Colon (tissue), 2 donors: Measurements from ENCODE around the gene SC5D.

ENCODE experiments used
- FAIRE-seq: peaks from 2 replicates; lab custom pipeline; 2012; peaks lifted over from hg19 to GRCh38; lab: Jason Lieb, UNC
- donor health status: control.
- donor health status: control.

SC5D gene, protein sequence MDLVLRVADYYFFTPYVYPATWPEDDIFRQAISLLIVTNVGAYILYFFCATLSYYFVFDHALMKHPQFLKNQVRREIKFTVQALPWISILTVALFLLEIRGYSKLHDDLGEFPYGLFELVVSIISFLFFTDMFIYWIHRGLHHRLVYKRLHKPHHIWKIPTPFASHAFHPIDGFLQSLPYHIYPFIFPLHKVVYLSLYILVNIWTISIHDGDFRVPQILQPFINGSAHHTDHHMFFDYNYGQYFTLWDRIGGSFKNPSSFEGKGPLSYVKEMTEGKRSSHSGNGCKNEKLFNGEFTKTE

DNA sequence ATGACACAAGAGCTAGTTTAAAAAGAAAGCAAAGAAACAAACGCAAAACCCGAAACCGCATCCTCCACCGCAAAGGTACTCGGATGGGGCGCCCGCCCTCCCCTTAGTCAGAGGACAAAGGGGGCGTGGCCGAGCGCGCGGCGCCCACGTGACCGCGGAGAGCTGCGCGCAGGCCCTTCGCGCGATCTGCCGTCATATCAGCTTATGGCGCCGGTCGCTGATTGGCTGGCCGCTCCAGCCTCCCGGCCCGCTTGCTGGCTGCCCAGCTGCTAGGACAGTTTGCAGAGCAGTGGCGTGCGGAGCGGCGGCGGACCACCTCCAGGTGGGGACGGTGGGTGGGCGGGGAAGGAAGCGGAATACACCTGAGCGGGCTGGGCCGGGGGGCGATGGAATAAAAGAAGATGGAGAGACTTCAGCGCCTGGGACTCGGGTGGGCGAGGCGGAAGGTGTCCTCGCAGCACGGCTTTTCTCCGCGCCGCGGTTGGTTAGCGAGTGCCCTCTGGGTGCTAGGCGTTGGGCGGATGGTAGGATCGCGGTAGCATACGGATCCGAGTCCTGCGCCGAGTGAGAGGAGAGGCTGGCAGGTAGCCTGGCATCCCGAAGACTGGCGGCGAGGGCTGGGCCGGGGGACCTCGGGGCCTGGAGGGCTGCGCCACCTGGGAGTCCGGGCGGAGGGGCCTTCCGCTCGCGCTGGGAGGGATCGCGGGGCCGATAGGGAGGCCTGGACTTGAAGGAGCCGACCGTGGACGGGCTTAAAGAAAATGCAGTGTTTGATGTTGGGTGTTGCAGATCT, at the start of gene SC5D:
Gene SC5D (plus strand): TSS at position 277 of the 793 bp plus-strand sequence. CDS start 10,605 bp downstream, outside the sequence.
- no peak for FAIRE-seq

DNA sequence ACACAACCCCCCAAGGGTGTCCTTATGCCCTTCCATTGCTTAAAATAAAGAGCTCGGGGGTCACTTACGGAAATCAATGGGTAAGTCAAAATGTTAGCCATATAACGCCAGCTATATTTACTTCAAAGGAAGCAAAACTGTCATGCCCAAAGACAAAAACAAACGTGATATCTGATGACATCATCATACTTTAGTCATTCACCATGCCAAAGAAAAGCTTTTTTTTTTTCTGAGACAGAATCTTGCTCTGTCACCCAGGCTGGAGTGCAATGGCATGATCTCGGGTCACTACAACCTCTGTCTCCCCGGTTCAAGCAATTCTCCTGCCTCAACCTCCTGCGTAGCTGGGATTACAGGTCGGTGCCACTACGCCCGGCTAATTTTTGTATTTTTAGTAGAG, 47.7 kb upstream of the SC5D start:
- no peak for FAIRE-seq

DNA sequence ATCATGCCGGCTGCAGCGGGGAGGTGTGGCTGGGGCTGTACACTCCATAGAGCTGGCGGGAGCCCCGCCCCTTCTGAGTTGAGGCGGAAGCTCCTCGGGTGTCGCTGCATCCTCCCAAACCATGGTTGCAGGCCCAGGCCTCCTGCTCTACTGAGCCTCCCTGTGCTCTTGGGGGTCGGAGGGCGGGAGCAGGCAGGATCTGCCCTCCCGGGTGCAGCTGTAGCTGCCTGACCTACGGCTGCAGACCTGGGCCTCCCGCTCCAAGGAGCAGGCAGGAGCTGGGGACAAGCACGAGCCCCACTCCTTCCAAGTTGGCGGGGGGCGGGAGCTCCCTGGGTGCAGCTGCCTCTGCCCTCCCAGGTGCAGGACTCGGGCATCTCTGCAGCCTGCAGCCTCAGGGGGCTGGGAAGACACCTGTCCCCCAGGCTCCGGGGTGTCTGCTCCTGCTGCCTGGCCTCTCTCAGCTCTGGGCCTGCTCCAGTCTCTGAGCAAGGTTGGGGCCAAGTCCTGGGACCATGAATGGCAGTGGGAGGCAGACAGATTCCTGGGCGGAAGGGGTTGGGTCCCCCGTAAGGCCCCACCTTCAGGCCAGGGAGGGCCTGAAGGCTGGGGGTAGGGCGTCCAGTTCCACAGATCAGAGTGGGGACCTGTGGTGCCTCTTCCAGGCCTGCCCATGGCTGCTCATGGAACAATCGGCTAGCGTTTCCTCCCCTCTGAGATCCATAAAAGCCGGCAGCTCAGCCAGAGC, 46.4 kb upstream of the SC5D start:
- FAIRE-seq: no peak

DNA sequence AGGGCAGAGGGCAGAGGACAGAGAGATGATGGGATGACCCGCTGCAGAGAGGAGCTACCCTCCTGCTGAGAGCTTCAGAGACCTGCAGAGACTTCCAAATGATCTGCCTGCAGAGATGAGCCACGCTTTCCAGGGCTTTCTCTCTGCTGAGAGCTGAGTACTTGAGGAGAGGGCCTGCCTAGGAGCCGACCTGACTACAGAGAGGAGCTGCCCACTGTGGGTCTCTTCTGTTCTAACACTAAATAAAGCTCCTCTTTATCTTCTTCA, 45.9 kb upstream of the SC5D start:
- no peak for FAIRE-seq

DNA sequence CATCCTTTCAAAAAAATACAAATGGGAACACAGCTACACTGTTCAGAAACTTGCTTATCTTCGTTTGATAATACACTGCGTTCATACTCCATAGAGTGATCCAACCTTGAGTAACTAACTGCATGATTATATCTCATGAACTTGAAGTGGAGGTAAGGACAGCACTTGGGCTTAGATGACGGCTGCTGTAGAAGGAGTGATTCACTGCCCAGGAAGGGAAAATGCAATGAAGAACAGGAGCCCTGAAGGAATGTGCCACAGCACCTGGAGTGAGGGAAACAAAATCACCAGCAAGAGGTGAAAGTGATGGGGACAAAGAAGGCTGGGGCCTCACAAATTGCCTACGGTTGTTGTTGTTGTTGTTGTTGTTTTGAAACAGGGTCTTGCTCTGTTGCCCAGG, 44.1 kb upstream of the SC5D start:
- FAIRE-seq: no peak

DNA sequence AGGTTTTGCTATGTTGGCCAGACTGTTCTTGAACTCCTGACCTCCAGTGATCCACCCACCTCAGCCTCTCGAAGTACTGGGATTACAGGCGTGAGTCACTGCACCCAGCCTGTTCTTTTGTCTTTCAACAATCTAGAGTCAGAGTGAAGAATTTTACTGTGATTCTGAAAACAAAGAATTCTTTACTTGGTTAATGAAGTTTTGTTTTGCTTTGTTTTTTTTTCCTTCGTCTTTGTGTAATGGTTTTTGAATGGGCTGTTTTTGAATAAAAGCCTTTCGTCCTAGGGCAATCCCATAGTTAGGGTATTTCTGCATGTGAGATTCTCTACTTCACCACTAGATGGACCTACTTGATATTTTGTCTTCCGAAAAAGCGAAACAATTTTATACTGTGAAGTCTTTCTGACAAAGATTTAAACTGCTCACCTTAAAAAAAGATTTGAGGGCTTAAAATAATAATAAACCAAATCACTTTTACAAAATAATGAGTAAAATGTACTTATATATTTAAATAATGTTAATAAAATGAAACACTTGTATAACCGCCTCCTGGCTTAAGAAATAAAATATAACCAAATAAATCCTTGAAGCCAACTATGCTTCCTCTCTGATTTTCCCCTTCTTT, 43.4 kb upstream of the SC5D start:
- FAIRE-seq: peak; percentile 70

DNA sequence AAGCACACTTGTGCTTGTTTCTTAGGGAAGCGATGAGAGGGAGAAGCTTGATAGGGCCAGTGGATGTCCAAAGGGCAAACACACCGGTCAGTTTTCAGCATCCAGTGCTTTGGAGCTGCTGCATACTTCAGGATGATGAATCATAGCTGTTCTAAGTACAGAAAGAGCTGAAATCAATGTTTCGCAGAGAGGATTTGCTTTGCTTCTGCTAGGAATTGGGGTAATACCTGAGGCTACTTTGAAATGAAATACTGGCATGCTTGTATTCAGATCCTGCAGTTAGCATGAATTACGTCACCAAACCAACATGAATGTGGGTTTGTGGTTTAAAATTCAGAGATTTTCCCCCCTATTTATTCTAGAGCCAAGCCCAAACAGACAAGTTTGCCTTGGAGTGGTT, 41.7 kb upstream of the SC5D start:
- FAIRE-seq: no peak

DNA sequence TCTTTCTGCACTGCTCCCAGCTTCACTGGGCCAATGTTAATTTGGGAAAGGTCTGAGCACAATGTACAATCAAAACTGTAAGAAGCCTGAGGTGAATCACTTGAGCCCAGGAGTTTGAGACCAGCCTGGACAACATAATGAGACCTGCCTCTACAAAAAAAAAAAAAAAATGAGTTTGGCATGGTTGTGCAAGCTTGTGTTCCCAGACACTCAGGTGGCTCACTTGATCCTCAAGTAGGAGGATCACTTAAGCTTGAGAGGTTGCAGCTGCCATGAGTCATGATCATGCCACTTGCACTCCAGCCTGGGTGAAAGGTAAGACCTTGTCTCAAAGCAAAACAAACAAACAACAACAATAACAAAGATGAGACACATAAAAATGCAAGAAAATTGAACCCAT, 38.6 kb upstream of the SC5D start:
- no peak for FAIRE-seq

DNA sequence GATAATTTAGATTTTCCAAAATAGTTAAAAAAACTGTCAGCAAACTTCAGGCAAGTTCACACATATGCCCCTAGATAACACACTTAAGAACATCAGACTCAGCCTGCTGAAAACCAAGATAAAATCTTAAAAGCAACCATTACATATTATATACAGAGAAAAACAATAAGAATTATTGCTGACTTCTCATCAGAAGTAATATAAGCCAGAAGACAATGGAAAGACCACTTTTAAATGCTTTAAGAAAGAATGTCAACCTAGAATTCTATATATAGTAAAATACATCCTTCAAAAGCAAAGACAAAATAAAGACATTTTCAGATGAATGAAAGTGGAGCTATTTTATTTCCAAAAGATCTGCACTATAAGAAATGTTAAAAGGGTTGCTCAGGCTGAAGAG, 37.8 kb upstream of the SC5D start:
- no peak for FAIRE-seq

DNA sequence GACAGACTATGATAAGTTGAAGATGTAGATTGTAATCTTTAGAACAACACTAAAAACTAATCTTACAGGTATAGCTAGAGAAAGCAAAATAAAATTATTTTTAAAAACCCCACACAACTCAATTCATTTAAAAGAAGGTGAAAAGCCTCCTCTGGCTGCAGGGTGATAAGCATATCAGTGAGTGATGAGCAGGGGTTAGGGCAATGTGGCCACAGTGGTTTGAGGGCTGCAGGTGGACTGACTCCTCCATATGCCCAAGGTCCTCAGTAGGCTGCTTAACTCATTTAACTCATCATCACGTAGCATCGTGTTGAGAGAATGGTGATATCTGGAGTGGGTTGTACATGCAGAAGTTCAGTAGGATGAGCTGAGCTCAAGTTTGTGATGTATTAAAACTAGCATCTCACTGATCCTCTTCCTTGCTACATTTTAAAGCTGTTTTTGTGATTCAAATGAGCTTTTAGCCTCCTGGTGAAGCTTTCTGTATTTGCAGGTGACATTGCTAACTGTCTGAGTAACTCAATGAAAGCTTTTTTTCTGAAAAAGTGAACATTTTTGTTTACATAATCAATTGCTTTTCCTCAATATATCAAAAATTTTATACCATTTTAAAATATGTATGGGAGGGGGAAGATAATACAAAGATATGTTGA, 37.0 kb upstream of the SC5D start:
- FAIRE-seq: no peak

DNA sequence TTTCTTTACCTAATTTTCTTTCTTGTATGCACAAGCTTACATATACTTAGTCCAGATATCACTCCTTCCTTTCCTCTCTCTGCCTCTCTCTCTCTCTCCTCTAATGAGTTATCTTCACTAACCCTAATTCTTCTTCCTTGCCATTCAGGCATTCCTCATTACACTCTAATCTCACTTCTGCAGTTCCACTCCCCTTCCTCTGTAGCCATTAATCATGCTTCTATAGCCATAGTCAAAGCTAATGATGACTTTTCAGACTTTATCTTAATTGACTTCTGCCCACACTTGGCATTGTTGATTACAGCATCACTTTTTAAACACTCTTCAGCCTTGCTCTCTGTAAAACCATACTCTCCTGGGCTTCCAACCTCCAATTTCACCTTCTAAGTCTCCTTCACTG, 35.3 kb upstream of the SC5D start:
- no peak for FAIRE-seq

DNA sequence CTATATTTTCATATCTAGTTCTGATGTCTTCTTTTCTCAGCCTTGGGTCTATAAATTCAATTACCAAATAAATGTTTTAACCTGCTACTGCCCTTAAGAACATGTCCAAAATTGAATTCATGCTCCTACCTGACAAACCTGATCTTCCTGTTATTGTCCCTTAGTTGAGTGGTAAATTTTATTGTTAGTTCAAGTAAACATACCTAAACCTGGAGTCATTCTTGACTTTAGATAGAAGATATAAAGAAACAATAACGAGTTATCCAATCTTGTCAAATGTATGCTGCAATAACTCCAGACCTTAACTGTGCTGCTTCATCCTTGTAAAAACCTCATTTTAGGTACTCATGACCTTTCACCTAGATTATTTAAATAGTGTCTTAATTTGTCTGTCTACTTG, 34.6 kb upstream of the SC5D start:
- no peak for FAIRE-seq

DNA sequence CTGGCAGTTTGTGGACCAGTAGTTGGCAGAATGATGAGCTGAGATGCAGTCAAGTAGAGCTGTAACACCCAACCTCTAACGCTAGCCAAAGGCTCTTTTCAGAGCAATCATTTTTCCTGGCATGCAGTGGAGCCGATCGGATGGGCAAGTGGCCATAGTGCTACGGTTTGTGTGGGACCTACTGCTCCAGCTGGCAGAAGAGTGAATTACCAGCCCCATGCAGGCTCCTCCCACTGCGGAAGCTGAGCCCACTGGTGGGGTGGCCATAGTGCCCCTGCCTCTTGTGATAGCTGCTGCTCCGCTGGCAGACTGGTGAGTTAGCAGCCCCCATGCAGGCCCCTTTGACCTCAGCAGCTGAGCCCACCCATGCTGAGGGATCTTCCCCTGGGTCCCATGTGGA, 27.0 kb upstream of the SC5D start:
- FAIRE-seq: no peak

DNA sequence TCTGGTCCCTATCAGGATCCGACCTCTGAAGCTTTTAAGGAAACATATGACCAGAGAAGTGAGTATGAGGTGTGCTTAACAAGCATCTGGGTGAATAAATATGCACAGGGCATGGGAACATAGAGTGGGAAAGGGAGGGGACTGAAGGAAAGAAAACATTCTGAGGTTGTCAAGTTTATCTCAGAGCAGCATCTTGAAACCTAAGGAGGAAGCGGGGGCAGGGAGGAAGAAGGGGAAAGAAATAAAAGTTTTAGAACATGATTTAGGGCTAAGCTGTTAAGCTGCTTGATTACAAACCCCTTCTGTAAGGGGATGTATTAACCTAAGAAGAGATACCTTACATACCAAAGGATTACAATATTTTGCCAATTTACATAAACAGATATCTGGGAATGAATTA, 24.0 kb upstream of the SC5D start:
- FAIRE-seq: no peak

DNA sequence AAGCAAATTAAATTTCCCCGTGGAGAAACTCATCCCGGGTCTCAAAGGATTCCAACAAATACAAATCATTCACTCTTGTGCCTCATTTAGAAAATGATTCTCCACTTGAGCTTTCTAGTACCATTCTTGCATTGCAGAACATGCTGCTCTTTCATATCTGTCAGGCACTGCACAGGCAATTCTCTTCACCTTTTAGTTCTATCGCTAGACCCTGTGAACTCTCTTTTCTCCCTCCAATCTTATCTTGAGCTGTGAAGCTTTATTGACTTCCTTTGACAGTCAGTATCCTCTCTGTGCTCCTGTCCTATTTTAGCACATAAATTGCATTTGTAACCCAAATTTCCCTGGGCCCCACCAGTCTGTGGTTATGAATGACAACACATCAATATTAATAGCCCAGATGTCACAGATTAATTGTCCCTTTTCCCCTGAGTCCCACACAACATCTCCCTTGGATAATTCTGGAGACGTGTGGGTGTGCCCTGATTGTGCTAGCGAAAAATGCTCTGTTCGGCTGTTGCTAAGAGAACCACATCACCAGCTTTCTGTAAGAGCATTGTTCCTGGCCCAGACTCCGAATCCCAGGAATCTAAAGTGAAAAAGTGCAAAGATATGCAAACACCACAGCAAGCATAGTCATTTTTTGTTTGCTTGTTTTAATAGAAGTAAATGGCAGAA, 22.4 kb upstream of the SC5D start:
- FAIRE-seq: no peak

DNA sequence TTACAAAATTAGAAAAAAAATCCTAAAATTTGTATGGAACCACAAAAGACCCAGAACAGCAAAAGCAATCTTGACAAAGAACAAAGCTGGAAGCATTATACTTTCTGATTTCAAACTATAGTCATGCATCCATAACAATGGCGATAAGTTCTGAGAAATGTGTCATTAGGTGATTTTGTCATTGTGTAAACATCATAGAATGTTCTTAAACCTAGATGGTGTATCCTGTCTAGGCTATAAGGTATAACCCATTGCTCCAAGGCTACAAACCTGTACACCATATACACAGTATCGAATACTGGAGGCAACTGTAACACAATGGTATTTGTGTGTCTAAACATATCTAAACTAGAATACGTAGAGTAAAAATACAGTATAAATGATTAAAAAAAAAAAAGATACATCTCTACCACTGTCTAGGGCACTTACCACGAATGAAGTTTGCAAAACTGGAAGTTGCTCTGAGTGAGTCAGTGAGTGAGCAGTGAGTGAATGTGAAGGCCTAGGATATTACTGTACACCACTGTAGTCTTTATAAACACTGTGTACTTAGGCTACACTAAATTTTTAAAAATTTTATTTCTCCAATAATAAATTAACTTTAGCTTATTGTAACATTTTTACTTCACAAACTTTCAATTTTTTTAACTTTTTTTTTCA, 18.1 kb upstream of the SC5D start:
- FAIRE-seq: no peak

DNA sequence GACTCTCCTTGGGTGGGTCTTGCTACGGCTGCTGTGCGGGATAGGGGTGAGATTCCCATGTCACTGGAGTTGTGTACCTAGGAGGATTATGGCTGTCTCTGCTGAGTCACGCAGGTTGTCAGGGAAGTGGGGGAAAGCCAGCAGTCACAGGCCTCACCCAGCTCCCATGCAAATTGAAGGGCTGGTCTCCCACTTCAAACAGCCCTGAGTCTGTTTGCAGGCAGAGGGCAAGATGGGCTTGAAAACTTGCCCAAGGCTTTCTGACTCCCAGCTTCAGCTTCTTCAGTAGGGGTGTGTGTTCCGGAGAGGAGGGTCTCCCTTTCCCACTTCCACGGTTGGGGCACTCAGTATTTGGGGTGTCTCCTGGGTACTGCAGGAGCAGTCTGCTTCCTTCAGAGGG, 10.9 kb upstream of the SC5D start:
- FAIRE-seq: no peak

DNA sequence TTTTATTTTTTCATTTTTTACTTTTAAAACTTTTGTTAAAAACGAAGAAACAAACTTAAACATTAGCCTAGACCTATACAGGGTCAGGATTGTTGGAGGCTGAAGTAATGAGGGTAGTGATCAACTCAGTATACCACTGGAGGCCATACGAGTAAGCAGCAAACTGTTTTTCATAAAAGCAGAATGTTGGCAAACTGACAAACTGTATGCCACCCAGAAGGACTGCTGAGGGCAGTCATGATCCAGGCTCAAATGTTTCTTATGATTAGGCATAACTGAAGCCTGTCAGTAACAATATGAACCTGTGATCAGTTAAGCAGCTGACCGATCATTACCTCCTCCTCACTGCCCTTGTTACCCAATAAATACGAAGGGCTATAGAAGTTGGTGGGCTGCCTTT, 10.2 kb upstream of the SC5D start:
- no peak for FAIRE-seq

DNA sequence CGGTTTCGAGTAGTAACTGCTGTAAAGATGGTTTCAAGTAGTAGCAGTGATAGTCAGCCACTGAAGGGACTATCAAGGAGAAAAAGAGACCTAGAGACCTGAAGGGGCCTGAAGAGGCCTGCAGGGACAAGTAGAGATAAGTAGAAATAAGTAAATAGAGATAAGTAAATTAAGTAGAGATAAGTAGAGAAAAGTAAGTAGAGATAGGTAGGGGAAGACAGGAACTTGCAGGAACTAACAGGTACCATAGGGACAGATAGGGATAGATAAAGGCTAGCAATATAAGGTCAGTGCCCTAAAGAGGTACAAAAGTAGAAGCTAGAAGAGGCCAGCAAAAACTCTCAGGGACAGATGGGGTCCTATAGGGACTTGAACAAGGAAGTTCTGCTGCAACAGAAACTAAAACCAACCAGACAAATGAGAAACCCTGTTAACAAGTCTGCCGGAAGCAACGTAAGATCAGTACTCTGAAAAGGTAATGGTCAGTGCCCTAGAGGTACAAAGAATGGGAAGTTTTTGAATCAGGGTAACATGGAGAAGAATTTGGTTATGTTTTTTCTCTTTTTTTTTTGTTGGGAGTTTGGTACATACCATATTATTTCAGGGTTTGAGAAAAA, 9.6 kb upstream of the SC5D start:
- FAIRE-seq: no peak

DNA sequence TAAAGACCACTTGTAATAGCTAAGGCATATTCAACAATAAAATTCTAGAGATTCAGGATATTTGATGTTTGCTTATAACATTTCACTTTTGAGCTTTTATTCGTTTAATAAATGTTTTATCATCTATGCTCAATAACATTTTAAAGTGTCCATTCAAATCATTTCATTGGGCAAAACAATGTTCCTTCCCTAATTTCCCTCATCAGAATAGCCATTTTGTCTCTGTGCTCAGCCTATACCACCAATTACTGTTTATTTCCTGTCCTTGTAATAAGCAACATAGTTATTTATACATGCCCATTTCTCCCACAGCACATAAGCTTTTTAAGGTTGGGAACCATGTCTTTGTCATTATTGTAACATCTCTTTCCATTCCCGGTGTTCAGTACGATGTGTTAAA, 1.3 kb upstream of the SC5D start:
- FAIRE-seq: no peak
